IMR-90 (cell line): ENCODE measurements around the gene MAST1. TPM values are rescaled to one million over a fixed set of nuclear protein-coding genes. Genes with fewer than 3 reads are reported as not detected.

Experiments used
- ATAC-seq: fragments of 200-7000 bp; cut with Tn5 transposase; 2 replicates; pipeline ENCODE4 v1.9.1; 2020; ENCODE audit warnings: low read depth, mild to moderate bottlenecking, moderate library complexity
- BruUV-seq: library from RNA; stranded (reverse); fragments of 400-500 nt; replicated peaks from 2 replicates; lab custom pipeline; 2021; lab: Mats Ljungman, UMichigan
- CTCF ChIA-PET: fragments of 300-600 bp; formaldehyde crosslinking; extraction: SDS; loops from one replicate; lab custom pipeline; 2021; ENCODE audit warnings: antibody characterized with exemption; lab: Yijun Ruan, JAX
- POLR2A ChIA-PET: fragments of 300-600 bp; sonication (Branson Sonifier 250); formaldehyde crosslinking; loops from one replicate; lab custom pipeline; 2022; ENCODE audit warnings: antibody characterized with exemption; ENCODE audit not compliant: unreplicated experiment; lab: Charles Lee
- DNase-seq: peaks from one replicate; pipeline ENCODE4 v3.0.0; 2013
- H2AFZ ChIP-seq: replicated peaks from 2 replicates; pipeline ENCODE3; 2013; ENCODE audit warnings: low read length, mild to moderate bottlenecking; ENCODE audit not compliant: poor library complexity
- H2AK5ac ChIP-seq: 2 replicates; pipeline ENCODE4 v1.6.1; 2013; ENCODE audit warnings: low read depth, low read length, inconsistent platforms
- H2AK9ac ChIP-seq: replicated peaks from 2 replicates; pipeline ENCODE3; 2013; ENCODE audit warnings: mild to moderate bottlenecking, low read depth, low read length, moderate library complexity; ENCODE audit not compliant: poor library complexity
- H2BK120ac ChIP-seq: 2 replicates; pipeline ENCODE4 v1.6.1; 2013; ENCODE audit warnings: low read depth, low read length, inconsistent platforms
- H2BK15ac ChIP-seq: 3 replicates; pipeline ENCODE4 v1.6.1; 2013; ENCODE audit warnings: low read depth, low read length, inconsistent platforms
- H2BK20ac ChIP-seq: 2 replicates; pipeline ENCODE4 v1.6.1; 2013; ENCODE audit warnings: low read depth, mild to moderate bottlenecking, inconsistent platforms, low read length, moderate library complexity
- H2BK5ac ChIP-seq: 2 replicates; pipeline ENCODE4 v1.6.1; 2013; ENCODE audit warnings: mild to moderate bottlenecking, low read depth, low read length, inconsistent platforms; ENCODE audit not compliant: poor library complexity, severe bottlenecking
- H3K14ac ChIP-seq: replicated peaks from 2 replicates; pipeline ENCODE4 v1.6.1; 2013; ENCODE audit warnings: low read depth, low read length, inconsistent platforms
- H3K18ac ChIP-seq: 2 replicates; pipeline ENCODE4 v1.6.1; 2013; ENCODE audit warnings: low read depth, low read length, control low read depth
- H3K23ac ChIP-seq: 2 replicates; pipeline ENCODE4 v1.6.1; 2013; ENCODE audit warnings: low read depth, low read length, inconsistent platforms
- H3K27ac ChIP-seq: 2 replicates; pipeline ENCODE4 v1.5.1; 2013; ENCODE audit warnings: mild to moderate bottlenecking, control low read depth, low read length; ENCODE audit not compliant: insufficient read depth
- H3K27me3 ChIP-seq: 2 replicates; pipeline ENCODE4 v1.6.1; 2013; ENCODE audit warnings: low read length; ENCODE audit not compliant: control insufficient read depth, insufficient read depth
- H3K36me3 ChIP-seq: 2 replicates; pipeline ENCODE4 v1.6.1; 2013; ENCODE audit warnings: low read length, mixed read lengths; ENCODE audit not compliant: control insufficient read depth, insufficient read depth
- H3K4ac ChIP-seq: 2 replicates; pipeline ENCODE4 v1.6.1; 2013; ENCODE audit warnings: low read depth, low read length, inconsistent platforms
- H3K4me1 ChIP-seq: 2 replicates; pipeline ENCODE4 v1.6.1; 2013; ENCODE audit warnings: low read length, mixed read lengths; ENCODE audit not compliant: control insufficient read depth, insufficient read depth
- H3K4me2 ChIP-seq: 2 replicates; pipeline ENCODE4 v1.6.1; 2013; ENCODE audit warnings: low read depth, mild to moderate bottlenecking, control low read depth, low read length, moderate library complexity
- H3K4me3 ChIP-seq: 2 replicates; pipeline ENCODE4 v1.5.1; 2013; ENCODE audit warnings: low read depth, mild to moderate bottlenecking, control low read depth, low read length, moderate library complexity; ENCODE audit not compliant: insufficient read depth
- H3K56ac ChIP-seq: 2 replicates; pipeline ENCODE4 v1.6.1; 2013; ENCODE audit warnings: low read length, inconsistent platforms; ENCODE audit not compliant: insufficient read depth; ENCODE audit errors: extremely low read depth
- H3K79me1 ChIP-seq, 2 experiments: 2 replicates each; pipeline ENCODE4 v1.6.1; 2013; ENCODE audit warnings: low read length in 2 of 2, inconsistent platforms in 1 of 2, low read depth in 1 of 2
- H3K9ac ChIP-seq: 2 replicates; pipeline ENCODE4 v1.6.1; 2013; ENCODE audit warnings: low read depth, low read length, control low read depth
- H3K9me1 ChIP-seq: 2 replicates; pipeline ENCODE4 v1.6.1; 2013; ENCODE audit warnings: low read length, inconsistent platforms; ENCODE audit not compliant: insufficient read depth
- H3K9me3 ChIP-seq: 2 replicates; pipeline ENCODE4 v1.6.1; 2013; ENCODE audit warnings: low read length; ENCODE audit not compliant: control insufficient read depth, insufficient read depth
- H4K20me1 ChIP-seq: 2 replicates; pipeline ENCODE4 v1.6.1; 2013; ENCODE audit warnings: low read length, inconsistent platforms; ENCODE audit not compliant: insufficient read depth
- H4K5ac ChIP-seq: 2 replicates; pipeline ENCODE4 v1.6.1; 2013; ENCODE audit warnings: mild to moderate bottlenecking, low read depth, low read length, control low read depth
- H4K8ac ChIP-seq, 2 experiments: 2 replicates each; pipeline ENCODE4 v1.6.1; 2013; ENCODE audit warnings: low read depth in 2 of 2, low read length in 2 of 2, control low read depth in 1 of 2, inconsistent platforms in 1 of 2
- H4K91ac ChIP-seq: 2 replicates; pipeline ENCODE4 v1.6.1; 2013; ENCODE audit warnings: low read depth, low read length, inconsistent platforms; ENCODE audit not compliant: insufficient read depth
- BHLHE40 ChIP-seq: fragments of 150-350 bp; IDR thresholded peaks from 2 replicates; pipeline ENCODE4 v1.6.1; 2016; ENCODE audit warnings: mild to moderate bottlenecking, low read depth, low read length
- CEBPB ChIP-seq: IDR thresholded peaks from 2 replicates; pipeline ENCODE4 v1.6.1; 2012; ENCODE audit warnings: low read depth, low read length, improper control_type of control experiment
- CHD1 ChIP-seq: IDR thresholded peaks from 2 replicates; pipeline ENCODE4 v1.6.1; 2012; ENCODE audit warnings: low read depth, low read length, improper control_type of control experiment
- ELK1 ChIP-seq: fragments of 150-350 bp; IDR thresholded peaks from 2 replicates; pipeline ENCODE4 v1.6.1; 2016; ENCODE audit warnings: low read depth, mild to moderate bottlenecking, low read length, moderate library complexity, borderline replicate concordance
- FOS ChIP-seq: fragments of 150-350 bp; IDR thresholded peaks from 2 replicates; pipeline ENCODE4 v1.6.1; 2016; ENCODE audit warnings: low read depth, low read length
- MAFK ChIP-seq: IDR thresholded peaks from 2 replicates; pipeline ENCODE4 v1.6.1; 2012; ENCODE audit warnings: low read depth, low read length, improper control_type of control experiment
- MAZ ChIP-seq: IDR thresholded peaks from 2 replicates; pipeline ENCODE4 v1.6.1; 2012; ENCODE audit warnings: low read depth, mild to moderate bottlenecking, low read length, improper control_type of control experiment, moderate library complexity, borderline replicate concordance
- NFE2L2 ChIP-seq: fragments of 150-350 bp; IDR thresholded peaks from 2 replicates; pipeline ENCODE4 v1.6.1; 2016; ENCODE audit warnings: low read depth, mild to moderate bottlenecking, low read length
- POLR2A ChIP-seq: IDR thresholded peaks from 2 replicates; pipeline ENCODE4 v1.6.1; 2012; ENCODE audit warnings: mild to moderate bottlenecking, low read depth, low read length
- RCOR1 ChIP-seq: IDR thresholded peaks from 2 replicates; pipeline ENCODE4 v1.6.1; 2012; ENCODE audit warnings: mild to moderate bottlenecking, low read length, improper control_type of control experiment; ENCODE audit not compliant: insufficient replicate concordance
- SMC3 ChIP-seq: fragments of 150-350 bp; IDR thresholded peaks from 2 replicates; pipeline ENCODE4 v1.6.1; 2016; ENCODE audit warnings: low read depth, mild to moderate bottlenecking, antibody characterized with exemption, low read length, moderate library complexity
- WGBS, 2 experiments: methylation state at CpG; one replicate each; pipeline versions ENCODE4 v1.1.5 to v1.1.7; 2013; ENCODE audit warnings: missing lambda C conversion rate in 2 of 2; ENCODE audit not compliant: insufficient read length in 1 of 2; ENCODE audit errors: extremely low coverage in 2 of 2; 5-methylcytosine and 5-hydroxymethylcytosine counted together
- dilution Hi-C: fragments of 300-500 bp; cut with HindIII; formaldehyde crosslinking; loops from one replicate; pipeline ENCODE4 v1.14.3; 2018; ENCODE audit warnings: low sequenced_read_pairs; ENCODE audit not compliant: unreplicated experiment
- in situ Hi-C: fragments of 300-500 bp; cut with MboI; formaldehyde crosslinking; loops from 3 replicates; pipeline ENCODE4 v1.14.3; 2019; ENCODE audit warnings: low sequenced_read_pairs, inconsistent platforms, mixed read lengths
- intact Hi-C: fragments of 100-400 bp; cut with micrococcal nuclease; formaldehyde crosslinking; loops from 2 replicates; pipeline ENCODE4 v1.10.0; 2022
- polyA plus RNA-seq, 3 experiments: library from polyadenylated mRNA; depleted of rRNA; stranded (reverse); fragments of >200 nt; gene quantifications; 2 replicates each; pipeline ENCODE4 v1.2.3, GENCODE V29; 2012; ENCODE audit warnings: low replicate concordance in 1 of 3
- total RNA-seq: library from RNA; depleted of rRNA; stranded (reverse); fragments of >200 nt; gene quantifications from 2 replicates; pipeline ENCODE4 v1.2.3, GENCODE V29; 2012
- TF ChIP-seq, protein P1 (sequence below): conservative IDR thresholded peaks from 2 replicates; pipeline ENCODE4 v1.5.1; 2012; ENCODE audit warnings: mild to moderate bottlenecking, low read depth, low read length, improper control_type of control experiment
- TF ChIP-seq, protein P2 (sequence below): fragments of 150-350 bp; IDR thresholded peaks from 2 replicates; pipeline ENCODE4 v1.6.1; 2017; ENCODE audit warnings: mild to moderate bottlenecking, antibody characterized with exemption, low read length, low read depth

Gene MAST1
- total and polyA plus RNA-seq, 2 of the 4 experiments (the other 2 are of a cell fraction) = 0.56 to 1.1 TPM

DNA sequence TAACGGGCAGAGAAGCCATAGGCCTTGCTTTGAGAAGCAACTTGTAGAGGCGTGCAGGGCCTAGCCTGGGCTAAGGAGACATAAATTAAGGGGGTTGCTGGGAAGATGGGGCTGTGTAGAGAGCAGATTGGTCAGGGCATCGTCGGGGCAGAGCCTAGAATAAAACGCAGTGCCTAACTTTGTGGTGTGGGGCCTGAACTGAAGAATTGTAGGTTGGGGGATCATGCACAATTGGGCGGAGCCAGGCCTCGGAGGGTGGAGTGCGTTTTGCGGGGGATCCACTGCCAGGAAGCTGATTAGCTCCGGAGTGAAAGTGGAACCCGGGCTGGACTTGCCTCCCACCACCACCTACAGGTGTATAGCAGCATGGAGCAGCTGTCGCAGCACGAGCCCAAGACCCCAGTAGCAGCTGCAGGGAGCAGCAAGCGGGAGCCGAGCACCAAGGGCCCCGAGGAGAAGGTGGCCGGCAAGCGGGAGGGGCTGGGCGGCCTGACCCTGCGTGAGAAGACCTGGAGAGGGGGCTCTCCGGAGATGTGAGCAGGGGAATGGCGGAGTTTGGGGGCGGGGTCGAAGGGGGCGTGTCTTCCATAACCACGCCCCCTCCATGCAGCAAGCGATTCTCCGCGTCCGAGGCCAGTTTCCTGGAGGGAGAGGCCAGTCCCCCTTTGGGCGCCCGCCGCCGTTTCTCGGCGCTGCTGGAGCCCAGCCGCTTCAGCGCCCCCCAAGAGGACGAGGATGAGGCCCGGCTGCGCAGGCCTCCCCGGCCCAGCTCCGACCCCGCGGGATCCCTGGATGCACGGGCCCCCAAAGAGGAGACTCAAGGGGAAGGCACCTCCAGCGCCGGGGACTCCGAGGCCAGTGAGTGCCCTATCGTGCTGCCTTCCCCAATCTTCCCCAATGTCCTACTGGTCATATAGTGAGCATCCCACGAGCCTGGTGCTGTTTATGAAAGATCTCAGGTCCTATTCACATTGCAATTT, 29.1 kb downstream of the MAST1 start:
- 4% methylated on average over 18 of the region's 51 CpGs; no CpG with 5 or more reads in 1 of the 2 experiments for WGBS, 2 experiments
- H3K9ac ChIP-seq = no peak overlapping the region

More for the DNA sequence above, 29.1 kb downstream of the MAST1 start:
- no peaks in the 10 kb centered on the region for H4K20me1 ChIP-seq
- peak overlapping the region; percentile 33 for H3K4me3 ChIP-seq
- no peaks in the 10 kb centered on the region for H3K36me3 ChIP-seq
- no peak overlapping the region; the same call in 1 of the 2 replicates for H3K27ac ChIP-seq
- H3K27me3 ChIP-seq = peaks cover 4% of the 10 kb centered on the region
- no peak overlapping the region for H2BK15ac ChIP-seq
- H3K79me1 ChIP-seq = no peaks in the 10 kb centered on the region
- BruUV-seq = no TSS peak
- H3K4me2 ChIP-seq = peak overlapping the region; percentile 70
- TF ChIP-seq POLR2A (no peak), MAZ (no peak), CHD1 (no peak), NFE2L2 (no peak), MAFK (no peak), CEBPB (no peak), BHLHE40 (no peak), FOS (no peak), ELK1 (no peak), RCOR1 (no peak), SMC3 (no peak)
- TF ChIP-seq, protein P1, sequence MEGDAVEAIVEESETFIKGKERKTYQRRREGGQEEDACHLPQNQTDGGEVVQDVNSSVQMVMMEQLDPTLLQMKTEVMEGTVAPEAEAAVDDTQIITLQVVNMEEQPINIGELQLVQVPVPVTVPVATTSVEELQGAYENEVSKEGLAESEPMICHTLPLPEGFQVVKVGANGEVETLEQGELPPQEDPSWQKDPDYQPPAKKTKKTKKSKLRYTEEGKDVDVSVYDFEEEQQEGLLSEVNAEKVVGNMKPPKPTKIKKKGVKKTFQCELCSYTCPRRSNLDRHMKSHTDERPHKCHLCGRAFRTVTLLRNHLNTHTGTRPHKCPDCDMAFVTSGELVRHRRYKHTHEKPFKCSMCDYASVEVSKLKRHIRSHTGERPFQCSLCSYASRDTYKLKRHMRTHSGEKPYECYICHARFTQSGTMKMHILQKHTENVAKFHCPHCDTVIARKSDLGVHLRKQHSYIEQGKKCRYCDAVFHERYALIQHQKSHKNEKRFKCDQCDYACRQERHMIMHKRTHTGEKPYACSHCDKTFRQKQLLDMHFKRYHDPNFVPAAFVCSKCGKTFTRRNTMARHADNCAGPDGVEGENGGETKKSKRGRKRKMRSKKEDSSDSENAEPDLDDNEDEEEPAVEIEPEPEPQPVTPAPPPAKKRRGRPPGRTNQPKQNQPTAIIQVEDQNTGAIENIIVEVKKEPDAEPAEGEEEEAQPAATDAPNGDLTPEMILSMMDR = no peak
- TF ChIP-seq, protein P2, sequence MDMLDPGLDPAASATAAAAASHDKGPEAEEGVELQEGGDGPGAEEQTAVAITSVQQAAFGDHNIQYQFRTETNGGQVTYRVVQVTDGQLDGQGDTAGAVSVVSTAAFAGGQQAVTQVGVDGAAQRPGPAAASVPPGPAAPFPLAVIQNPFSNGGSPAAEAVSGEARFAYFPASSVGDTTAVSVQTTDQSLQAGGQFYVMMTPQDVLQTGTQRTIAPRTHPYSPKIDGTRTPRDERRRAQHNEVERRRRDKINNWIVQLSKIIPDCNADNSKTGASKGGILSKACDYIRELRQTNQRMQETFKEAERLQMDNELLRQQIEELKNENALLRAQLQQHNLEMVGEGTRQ = no peak
- peak overlapping the region; percentile 14; the same call in 1 of the 2 replicates for H2AK5ac ChIP-seq
- intact Hi-C loops (no loop called here), dilution Hi-C loops (no loop called here), in situ Hi-C loops (no loop called here)
- no peak overlapping the region for H2BK20ac ChIP-seq
- DNase-seq = peak; percentile 43
- no peak overlapping the region for H2AK9ac ChIP-seq
- no peak overlapping the region for H2BK5ac ChIP-seq
- peak; percentile 97 for ATAC-seq
- no peak overlapping the region for H3K56ac ChIP-seq
- no peak overlapping the region for H3K23ac ChIP-seq
- H3K4me1 ChIP-seq = no peaks in the 10 kb centered on the region
- H4K91ac ChIP-seq = no peak overlapping the region
- no peak overlapping the region for H3K4ac ChIP-seq
- peak overlapping the region; percentile 90 for H2AFZ ChIP-seq
- no peak overlapping the region; the same call in 1 of the 2 replicates for H4K5ac ChIP-seq
- POLR2A ChIA-PET = no interaction called here
- H4K8ac ChIP-seq = peak overlapping the region in 1 of 2 experiments; percentile 20; a peak in 1 of 4 replicates
- H2BK120ac ChIP-seq = no peak overlapping the region
- H3K18ac ChIP-seq = no peak overlapping the region
- no peaks in the 10 kb centered on the region for H3K9me3 ChIP-seq
- CTCF ChIA-PET = interaction anchor here (0.7 kb wide), 1 partner anchor 13 kb away, joined by 8 read pairs; no protein-coding TSS in a partner anchor
- no peak overlapping the region for H3K14ac ChIP-seq
- 0 out of 2 replicates have a peak, but pooled peaks cover 4% of the 10 kb centered on the region for H3K9me1 ChIP-seq
